Neutrophil (primary cell): ENCODE measurements around the gene LPIN1.

Source experiments
- H3K27ac ChIP-seq: fragments of 200-600 bp; sonication (generic); 2 replicates; pipeline ENCODE4 v1.5.1; 2016; ENCODE audit warnings: mild to moderate bottlenecking, moderate library complexity
- H3K27me3 ChIP-seq: fragments of 200-600 bp; sonication (generic); 2 replicates; pipeline ENCODE4 v1.6.0; 2016; ENCODE audit warnings: mild to moderate bottlenecking
- H3K36me3 ChIP-seq: fragments of 200-600 bp; sonication (generic); 2 replicates; pipeline ENCODE4 v1.5.1; 2017
- H3K4me1 ChIP-seq, 2 experiments: fragments of 200-600 bp in 1 of 2; sonication (generic) in 1 of 2; 1 replicate in 1 of 2; 2 replicates in 1 of 2; pipeline versions ENCODE4 v1.5.1 to v1.6.1; 2013 to 2016; ENCODE audit warnings: low read depth in 1 of 2, low read length in 1 of 2, mild to moderate bottlenecking in 1 of 2, moderate library complexity in 1 of 2; ENCODE audit not compliant: control insufficient read depth in 1 of 2, insufficient read depth in 1 of 2
- H3K4me3 ChIP-seq, 2 experiments: fragments of 200-600 bp in 1 of 2; sonication (generic) in 1 of 2; 1 replicate in 1 of 2; 2 replicates in 1 of 2; pipeline ENCODE4 v1.5.1; 2013 to 2016; ENCODE audit warnings: low read depth in 1 of 2, low read length in 1 of 2, mild to moderate bottlenecking in 1 of 2, moderate library complexity in 1 of 2
- H3K9me3 ChIP-seq: fragments of 200-600 bp; sonication (generic); 2 replicates; pipeline ENCODE4 v1.5.1; 2016
- CTCF ChIP-seq: fragments of 200-600 bp; sonication (generic); IDR thresholded peaks from 2 replicates; pipeline ENCODE4 v1.5.1; 2016; ENCODE audit warnings: antibody characterized with exemption

Gene LPIN1

GRCh38 chr2:11872948-11873269 lies 126.5 kb downstream of the LPIN1 start:
- Histone ChIP-seq H3K4me1 (peaks cover 18 to 33% of the 10 kb centered on the region in 2 experiments), H3K27ac (no peak overlapping the region), H3K27me3 (no peaks in the 10 kb centered on the region), H3K36me3 (no peaks in the 10 kb centered on the region), H3K9me3 (no peaks in the 10 kb centered on the region), H3K4me3 (no peak overlapping the region)
- TF ChIP-seq CTCF, result no peak

GRCh38 chr2:11873356-11874154 lies 127.1 kb downstream of the LPIN1 start:
- Histone ChIP-seq H3K4me3 (no peak overlapping the region), H3K36me3 (no peaks in the 10 kb centered on the region), H3K27me3 (no peaks in the 10 kb centered on the region), H3K9me3 (no peaks in the 10 kb centered on the region), H3K4me1 (peaks cover 18 to 33% of the 10 kb centered on the region in 2 experiments), H3K27ac (no peak overlapping the region)
- no peak for TF ChIP-seq CTCF

- TF ChIP-seq CTCF, result no peak
- no peak overlapping the region for H3K4me3 ChIP-seq
- H3K27ac ChIP-seq, result no peak overlapping the region
- H3K27me3 ChIP-seq, result no peaks in the 10 kb centered on the region
- peaks cover 18 to 33% of the 10 kb centered on the region in 2 experiments for H3K4me1 ChIP-seq
- H3K36me3 ChIP-seq, result no peaks in the 10 kb centered on the region
- H3K9me3 ChIP-seq, result no peaks in the 10 kb centered on the region
These were observed 128.4 kb downstream of the LPIN1 start for GRCh38 chr2:11874861-11875260.

- Histone ChIP-seq H3K4me1 (peaks cover 18 to 33% of the 10 kb centered on the region in 2 experiments), H3K4me3 (no peak overlapping the region), H3K27ac (no peak overlapping the region), H3K36me3 (no peaks in the 10 kb centered on the region), H3K9me3 (no peaks in the 10 kb centered on the region), H3K27me3 (no peaks in the 10 kb centered on the region)
- no peak for TF ChIP-seq CTCF
These were observed 129.0 kb downstream of the LPIN1 start for GRCh38 chr2:11875481-11875880.

- no peak overlapping the region for H3K27ac ChIP-seq
- no peak overlapping the region for H3K4me3 ChIP-seq
- peaks cover 18 to 33% of the 10 kb centered on the region in 2 experiments for H3K4me1 ChIP-seq
- H3K27me3 ChIP-seq, result no peaks in the 10 kb centered on the region
- H3K36me3 ChIP-seq, result no peaks in the 10 kb centered on the region
- no peaks in the 10 kb centered on the region for H3K9me3 ChIP-seq
- no peak for TF ChIP-seq CTCF
These were observed 130.0 kb downstream of the LPIN1 start for GRCh38 chr2:11876436-11876835.
